Osteoblast (primary cell): ENCODE measurements around the gene LRRC14B. TPM values are rescaled to one million over a fixed set of nuclear protein-coding genes. Genes with fewer than 3 reads are reported as not detected.

Source experiments
- small RNA-seq: library from RNA; depleted of rRNA; stranded (forward); fragments of <200 nt; gene quantifications from one replicate; pipeline ENCODE3, GENCODE V24; 2012
- total RNA-seq: library from RNA; depleted of rRNA; stranded (reverse); fragments of >200 nt; gene quantifications from 2 replicates; pipeline ENCODE4 v1.2.3, GENCODE V29; 2012

LRRC14B gene
- total RNA-seq, 1 donor: under 0.01 TPM

Small RNAs within 50 kb of the gene (small RNA-seq; reads per million reads assigned to genes)
- not detected for gene RF00019

Other genes with a start within 250 kb of the LRRC14B start
- under 0.01 and 0.36 TPM in 2 replicates for gene PLEKHG4B, start 99.3 kb upstream of the LRRC14B start, total RNA-seq
- 4.3 and 6.2 TPM in 2 replicates for gene CCDC127, start 26.7 kb downstream of the LRRC14B start, total RNA-seq
- gene SDHA, start 26.8 kb downstream of the LRRC14B start, total RNA-seq: 83.6 and 84.6 TPM in 2 replicates
- gene PDCD6, start 80.2 kb downstream of the LRRC14B start, total RNA-seq: 60.1 and 71.3 TPM in 2 replicates
- 52.2 and 54.6 TPM in 2 replicates for gene AHRR, start 130.2 kb downstream of the LRRC14B start, total RNA-seq